HG03045 (cell line): ENCODE results near the gene DTX1.
"Not testable (repeated sequence)": the region's sequence is repeated elsewhere in the genome, so short reads cannot be mapped to it uniquely, and the experiment has no call there.

Experiments used
- ATAC-seq: cut with Tn5 transposase; IDR thresholded peaks from one replicate; pipeline ENCODE4 v1.9.1; 2021; ENCODE audit warnings: mild to moderate bottlenecking, moderate library complexity; ENCODE audit not compliant: unreplicated experiment

The DTX1 gene

GRCh38 chr12:113111247-113111646 is 54.7 kb downstream of the DTX1 start:
- ATAC-seq = no peak

- no peak for ATAC-seq
These were observed 55.7 kb downstream of the DTX1 start for GRCh38 chr12:113112043-113112899.

- no peak for ATAC-seq
These were observed 56.9 kb downstream of the DTX1 start for GRCh38 chr12:113113397-113113796.

- no peak for ATAC-seq
These were observed 58.1 kb downstream of the DTX1 start for GRCh38 chr12:113114447-113115178.

- no peak for ATAC-seq
These were observed 59.1 kb downstream of the DTX1 start for GRCh38 chr12:113115455-113116126.

GRCh38 chr12:113116875-113117274 is 60.3 kb downstream of the DTX1 start:
- no peak for ATAC-seq

- not testable (repeated sequence) for ATAC-seq
These were observed 61.2 kb downstream of the DTX1 start for GRCh38 chr12:113117684-113118083.

GRCh38 chr12:113118142-113118541 is 61.6 kb downstream of the DTX1 start:
- no peak for ATAC-seq

GRCh38 chr12:113119980-113120669 is 63.6 kb downstream of the DTX1 start:
- no peak for ATAC-seq

- no peak for ATAC-seq
These were observed 64.3 kb downstream of the DTX1 start for GRCh38 chr12:113120670-113121370.

GRCh38 chr12:113127791-113128199 is 71.3 kb downstream of the DTX1 start:
- ATAC-seq = no peak

GRCh38 chr12:113128802-113129663 is 72.5 kb downstream of the DTX1 start:
- no peak for ATAC-seq

GRCh38 chr12:113129664-113130456 is 73.3 kb downstream of the DTX1 start:
- no peak for ATAC-seq

GRCh38 chr12:113130457-113131135 is 74.1 kb downstream of the DTX1 start:
- ATAC-seq = no peak

- ATAC-seq = no peak
These were observed 75.0 kb downstream of the DTX1 start for GRCh38 chr12:113131556-113131955.

GRCh38 chr12:113133036-113133435 is 76.5 kb downstream of the DTX1 start:
- no peak for ATAC-seq

- no peak for ATAC-seq
These were observed 77.1 kb downstream of the DTX1 start for GRCh38 chr12:113133666-113134065.

GRCh38 chr12:113134071-113134470 is 77.5 kb downstream of the DTX1 start:
- no peak for ATAC-seq
